PFSK-1 (cell line): Measurements from ENCODE around the gene TTC36.

Source experiments
- FOXP2 ChIP-seq: optimal IDR thresholded peaks from 2 replicates; pipeline ENCODE3; 2011; ENCODE audit warnings: borderline replicate concordance, control low read depth, inconsistent platforms; ENCODE audit not compliant: insufficient read depth; ENCODE audit errors: extremely low read length, extremely low read depth
- POLR2AphosphoS5 ChIP-seq: IDR thresholded peaks from 2 replicates; pipeline ENCODE4 v1.6.1; 2012; ENCODE audit warnings: low read depth, mild to moderate bottlenecking, control low read depth, low read length, moderate library complexity
- SIN3A ChIP-seq: IDR thresholded peaks from 2 replicates; pipeline ENCODE4 v1.6.1; 2012; ENCODE audit warnings: mild to moderate bottlenecking, low read length, moderate library complexity, borderline replicate concordance; ENCODE audit not compliant: insufficient read depth
- TAF1 ChIP-seq: IDR thresholded peaks from 2 replicates; pipeline ENCODE4 v1.6.1; 2012; ENCODE audit warnings: low read length, control low read depth, borderline replicate concordance; ENCODE audit not compliant: insufficient read depth
- TF ChIP-seq, protein P1 (sequence below), 2 experiments: IDR thresholded peaks; 2 replicates each; pipeline versions ENCODE4 v1.6.1 to v1.8.0; 2011 to 2012; ENCODE audit warnings: low read depth in 2 of 2, low read length in 2 of 2, control low read depth in 1 of 2, inconsistent platforms in 1 of 2, mild to moderate bottlenecking in 1 of 2, moderate library complexity in 1 of 2; ENCODE audit not compliant: insufficient read depth in 1 of 2

TTC36 gene

DNA sequence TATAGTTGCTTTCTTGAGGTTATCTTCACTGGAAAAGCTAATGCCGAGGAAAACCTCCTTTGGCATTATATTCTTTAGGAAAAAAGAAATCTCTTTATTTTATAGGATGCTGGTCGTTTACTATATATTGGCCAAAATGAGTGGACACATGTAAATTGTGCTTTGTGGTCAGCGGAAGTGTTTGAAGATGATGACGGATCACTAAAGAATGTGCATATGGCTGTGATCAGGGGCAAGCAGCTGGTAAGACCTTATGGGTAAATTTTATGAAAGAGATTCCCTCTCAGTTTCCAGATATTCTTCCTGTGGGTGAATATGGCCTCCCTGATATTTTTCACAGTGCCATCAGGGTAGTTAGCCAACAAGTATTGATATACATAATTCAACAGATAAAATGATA lies 29.4 kb upstream of the TTC36 start:
- TF ChIP-seq, protein P1, sequence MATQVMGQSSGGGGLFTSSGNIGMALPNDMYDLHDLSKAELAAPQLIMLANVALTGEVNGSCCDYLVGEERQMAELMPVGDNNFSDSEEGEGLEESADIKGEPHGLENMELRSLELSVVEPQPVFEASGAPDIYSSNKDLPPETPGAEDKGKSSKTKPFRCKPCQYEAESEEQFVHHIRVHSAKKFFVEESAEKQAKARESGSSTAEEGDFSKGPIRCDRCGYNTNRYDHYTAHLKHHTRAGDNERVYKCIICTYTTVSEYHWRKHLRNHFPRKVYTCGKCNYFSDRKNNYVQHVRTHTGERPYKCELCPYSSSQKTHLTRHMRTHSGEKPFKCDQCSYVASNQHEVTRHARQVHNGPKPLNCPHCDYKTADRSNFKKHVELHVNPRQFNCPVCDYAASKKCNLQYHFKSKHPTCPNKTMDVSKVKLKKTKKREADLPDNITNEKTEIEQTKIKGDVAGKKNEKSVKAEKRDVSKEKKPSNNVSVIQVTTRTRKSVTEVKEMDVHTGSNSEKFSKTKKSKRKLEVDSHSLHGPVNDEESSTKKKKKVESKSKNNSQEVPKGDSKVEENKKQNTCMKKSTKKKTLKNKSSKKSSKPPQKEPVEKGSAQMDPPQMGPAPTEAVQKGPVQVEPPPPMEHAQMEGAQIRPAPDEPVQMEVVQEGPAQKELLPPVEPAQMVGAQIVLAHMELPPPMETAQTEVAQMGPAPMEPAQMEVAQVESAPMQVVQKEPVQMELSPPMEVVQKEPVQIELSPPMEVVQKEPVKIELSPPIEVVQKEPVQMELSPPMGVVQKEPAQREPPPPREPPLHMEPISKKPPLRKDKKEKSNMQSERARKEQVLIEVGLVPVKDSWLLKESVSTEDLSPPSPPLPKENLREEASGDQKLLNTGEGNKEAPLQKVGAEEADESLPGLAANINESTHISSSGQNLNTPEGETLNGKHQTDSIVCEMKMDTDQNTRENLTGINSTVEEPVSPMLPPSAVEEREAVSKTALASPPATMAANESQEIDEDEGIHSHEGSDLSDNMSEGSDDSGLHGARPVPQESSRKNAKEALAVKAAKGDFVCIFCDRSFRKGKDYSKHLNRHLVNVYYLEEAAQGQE (IDR thresholded peaks at IDR 0.05; ENCODE audit: insufficient read depth in 1 of 2, low read depth in 2 of 2, low read length in 2 of 2) = no peak
- TF ChIP-seq TAF1 (no peak), POLR2AphosphoS5 (no peak), FOXP2 (no peak), SIN3A (no peak)

DNA sequence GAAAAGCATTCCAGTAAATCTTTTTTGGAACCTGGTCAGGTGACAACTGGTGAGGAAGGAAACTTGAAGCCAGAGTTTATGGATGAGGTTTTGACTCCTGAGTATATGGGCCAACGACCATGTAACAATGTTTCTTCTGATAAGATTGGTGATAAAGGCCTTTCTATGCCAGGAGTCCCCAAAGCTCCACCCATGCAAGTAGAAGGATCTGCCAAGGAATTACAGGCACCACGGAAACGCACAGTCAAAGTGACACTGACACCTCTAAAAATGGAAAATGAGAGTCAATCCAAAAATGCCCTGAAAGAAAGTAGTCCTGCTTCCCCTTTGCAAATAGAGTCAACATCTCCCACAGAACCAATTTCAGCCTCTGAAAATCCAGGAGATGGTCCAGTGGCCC lies 24.1 kb upstream of the TTC36 start:
- TF ChIP-seq, protein P1 (IDR thresholded peaks at IDR 0.05; ENCODE audit: insufficient read depth in 1 of 2, low read depth in 2 of 2, low read length in 2 of 2) = no peak
- TF ChIP-seq SIN3A = no peak
- no peak for TF ChIP-seq TAF1
- TF ChIP-seq POLR2AphosphoS5 = no peak
- TF ChIP-seq FOXP2 = no peak

DNA sequence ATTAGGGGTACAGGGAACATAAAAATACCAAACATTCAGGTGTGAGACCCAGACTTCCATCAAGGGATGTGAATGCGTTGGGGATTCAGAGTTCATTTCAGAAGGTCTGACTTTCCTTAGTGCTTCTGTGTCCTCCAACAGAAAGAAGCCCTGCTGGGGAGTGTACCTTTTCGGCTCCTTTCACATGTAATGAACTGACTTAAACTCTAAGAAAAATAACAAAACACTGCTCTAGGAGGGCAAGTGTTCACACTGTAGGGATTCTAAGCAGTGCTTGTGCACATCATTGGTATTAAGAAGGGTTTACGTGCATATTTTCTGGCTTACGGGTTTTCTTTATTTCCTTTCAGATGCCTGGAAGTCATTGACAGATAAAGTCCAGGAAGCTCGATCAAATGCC lies 15.7 kb upstream of the TTC36 start:
- TF ChIP-seq, protein P1 (IDR thresholded peaks at IDR 0.05; ENCODE audit: insufficient read depth in 1 of 2, low read depth in 2 of 2, low read length in 2 of 2) = no peak
- TF ChIP-seq FOXP2 (no peak), POLR2AphosphoS5 (no peak)

DNA sequence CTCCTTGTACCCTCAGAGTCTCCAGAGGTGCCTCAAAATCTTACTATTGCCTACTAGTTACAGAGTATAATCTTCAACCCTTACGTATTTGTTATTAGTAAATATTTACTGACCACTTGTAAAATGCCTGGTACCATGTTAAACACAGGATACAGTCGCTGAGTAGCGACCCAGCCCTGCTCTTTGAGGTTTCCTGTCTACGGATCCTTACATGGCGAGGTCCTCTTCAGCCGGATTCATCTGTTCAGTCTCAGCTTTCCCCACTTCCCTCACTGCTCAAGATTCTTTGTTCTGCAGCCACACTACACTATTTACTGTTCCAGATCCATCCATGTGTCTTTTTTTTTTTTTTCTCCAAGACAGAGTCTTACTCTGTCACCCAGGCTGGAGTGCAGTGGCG lies 13.2 kb upstream of the TTC36 start:
- no peak for TF ChIP-seq POLR2AphosphoS5

DNA sequence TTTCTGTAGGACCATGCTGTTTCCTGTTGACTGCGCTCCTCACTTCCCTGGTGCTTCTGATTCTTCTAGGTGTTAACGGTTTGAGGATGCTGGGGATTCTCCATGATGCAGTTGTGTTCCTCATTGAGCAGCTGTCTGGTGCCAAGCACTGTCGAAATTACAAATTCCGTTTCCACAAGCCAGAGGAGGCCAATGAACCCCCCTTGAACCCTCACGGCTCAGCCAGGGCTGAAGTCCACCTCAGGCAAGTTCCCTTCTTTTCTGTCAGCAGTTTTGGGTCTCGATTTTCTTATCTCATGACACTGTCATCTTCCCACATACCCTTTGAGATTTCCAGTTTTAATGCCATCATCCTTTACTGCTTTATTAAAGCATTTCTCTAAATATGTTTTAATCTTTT lies 7.7 kb upstream of the TTC36 start:
- TF ChIP-seq, protein P1 (IDR thresholded peaks at IDR 0.05; ENCODE audit: insufficient read depth in 1 of 2, low read depth in 2 of 2, low read length in 2 of 2) = no peak
- TF ChIP-seq FOXP2 (no peak), TAF1 (no peak), SIN3A (no peak), POLR2AphosphoS5 (no peak)
